ENCODE measurements around the gene TSPAN31. TPM values are rescaled to one million over a fixed set of nuclear protein-coding genes. Genes with fewer than 3 reads are reported as not detected.

The TSPAN31 gene
- polyA plus RNA-seq, 2 of the 4 experiments (the other 2 are of a cell fraction) = 20.6 to 51.9 TPM

GRCh38 chr12:57779736-57780135 lies 34.9 kb downstream of the TSPAN31 start (continued):
- TF ChIP-seq SMC3 (IDR thresholded peaks at IDR 0.05) = no peak
- no peak for TF ChIP-seq TFCP2L1 (CRISPR knock-in tag; IDR thresholded peaks at IDR 0.05)
- no peak for TF ChIP-seq ZFP36 (IDR thresholded peaks at IDR 0.05; ENCODE audit: borderline replicate concordance, partially characterized antibody)

DNA sequence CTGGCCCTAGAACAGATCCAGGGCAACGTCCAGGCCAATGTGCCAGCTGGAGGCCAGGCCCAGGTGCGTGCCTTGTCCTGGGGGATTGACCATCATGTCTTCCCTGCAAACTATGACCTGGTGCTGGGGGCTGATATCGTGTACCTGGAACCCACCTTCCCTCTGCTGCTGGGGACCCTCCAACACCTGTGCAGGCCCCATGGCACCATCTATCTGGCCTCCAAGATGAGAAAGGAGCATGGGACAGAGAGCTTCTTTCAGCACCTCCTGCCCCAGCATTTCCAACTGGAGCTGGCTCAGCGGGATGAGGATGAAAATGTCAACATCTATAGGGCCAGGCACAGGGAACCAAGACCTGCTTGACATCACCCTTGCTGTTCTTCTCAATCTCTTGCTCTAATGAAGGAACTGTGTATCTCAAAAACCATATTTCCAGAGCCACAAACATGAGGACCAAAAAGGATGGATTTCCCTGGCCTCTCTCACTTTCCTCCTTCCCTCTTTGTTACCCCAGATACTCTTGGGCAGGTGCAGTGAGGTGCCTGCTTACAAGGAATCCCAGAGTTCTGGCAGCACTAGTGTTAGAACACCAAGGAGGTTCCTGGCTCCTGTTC lies 35.6 kb downstream of the TSPAN31 start:
- DNase-seq (ENCODE audit: low read depth in 1 of 2, low spot score in 1 of 2) (no peak), ATAC-seq (no peak), FAIRE-seq (no peak)
- Histone ChIP-seq H3K27ac (no peak overlapping the region), H3K9me3 (no peaks in the 10 kb centered on the region), H3K4me2 (no peak overlapping the region), H3K4me1 (peaks cover 8% of the 10 kb centered on the region), H3K4me3 (no peak overlapping the region)
- TF ChIP-seq CBX2 (IDR thresholded peaks at IDR 0.05; ENCODE audit: borderline replicate concordance, low read depth) (no peak), NR3C1 (IDR thresholded peaks at IDR 0.05) (no peak), MAFK (IDR thresholded peaks at IDR 0.05; ENCODE audit: partially characterized antibody) (no peak)
- POLR2A ChIA-PET = no interaction called here
- 94% methylated on average over 4 of the region's 4 CpGs for WGBS (ENCODE audit: missing lambda C conversion rate)
- CTCF ChIA-PET = interaction anchor here (1.1 to 4.1 kb wide), 9 partner anchors 14 to 126 kb away, joined by 3 to 33 read pairs (median 9); partner anchors contain the start of genes CYP27B1 and MARCHF9

DNA sequence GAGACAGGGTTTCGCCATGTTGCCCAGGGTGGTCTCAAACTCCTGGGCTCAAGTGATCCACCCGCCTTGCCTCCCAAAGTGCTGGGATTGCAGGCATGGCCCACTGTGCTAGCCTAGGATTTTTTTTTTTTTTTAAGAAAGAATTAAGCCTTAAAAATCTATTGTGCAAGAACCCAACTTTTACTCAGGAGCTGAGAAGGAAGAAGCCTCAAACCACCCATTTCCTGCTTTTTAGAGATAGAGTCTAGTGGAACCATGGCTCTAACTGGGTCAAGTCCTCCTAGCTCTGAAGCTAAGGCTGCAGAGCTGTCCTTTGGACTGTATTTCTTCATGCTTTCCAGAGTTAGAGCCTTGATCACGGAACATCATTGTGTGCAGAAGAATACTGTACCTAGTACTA lies 36.4 kb downstream of the TSPAN31 start:
- Histone ChIP-seq H3K4me1 (peaks cover 8% of the 10 kb centered on the region), H3K4me2 (no peak overlapping the region), H3K27ac (no peak overlapping the region), H3K4me3 (no peak overlapping the region), H3K9me3 (no peaks in the 10 kb centered on the region)
- ATAC-seq = 0 out of 6 replicates have a peak, but pooled peaks of 1 of the 2 experiments have one; percentile 7
- no peak for FAIRE-seq
- TF ChIP-seq ESRRA (IDR thresholded peaks at IDR 0.05; ENCODE audit: borderline replicate concordance, low read length) (no peak), RAD21 (conservative IDR thresholded peaks at IDR 0.05 in 1 of 2, IDR thresholded peaks at IDR 0.05 in 1 of 2) (no peak), HMGXB4 (CRISPR knock-in tag; IDR thresholded peaks at IDR 0.05; ENCODE audit: borderline replicate concordance) (no peak), RCOR1 (IDR thresholded peaks at IDR 0.05; ENCODE audit: low read depth, low read length) (no peak)
- ChIA-PET CTCF (interaction anchor here (0.9 to 4.1 kb wide), 8 partner anchors 9 to 116 kb away, joined by 3 to 33 read pairs (median 4); partner anchors contain the start of genes CYP27B1, EEF1AKMT3 and METTL1), POLR2A (interaction anchor here (1.2 kb wide), 1 partner anchor 9 kb away, joined by 5 read pairs; the partner anchor contains the start of genes EEF1AKMT3 and METTL1)
- 94% methylated on average over 3 of the region's 3 CpGs for WGBS (ENCODE audit: missing lambda C conversion rate)
- no peak for DNase-seq (ENCODE audit: low read depth in 1 of 2, low spot score in 1 of 2)

DNA sequence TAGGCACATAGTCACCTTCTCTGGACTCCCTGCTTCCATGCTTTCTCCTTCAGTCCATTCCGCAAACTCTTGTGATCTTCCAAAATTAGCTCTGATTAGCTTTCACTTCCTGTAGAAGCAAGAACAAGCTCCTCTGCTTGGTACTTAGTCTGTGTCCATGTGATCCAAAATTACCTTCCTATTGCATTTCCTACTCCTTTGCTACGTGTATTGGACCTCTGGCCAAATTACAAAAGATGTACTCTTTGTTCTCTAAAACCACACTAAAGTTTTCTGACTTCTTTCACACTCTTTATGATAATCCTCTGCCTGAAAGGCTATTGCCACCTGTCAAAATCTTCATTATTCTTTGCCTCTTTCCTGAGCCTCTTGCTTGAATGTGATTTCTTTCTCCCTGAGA lies 37.0 kb downstream of the TSPAN31 start:
- DNase-seq (ENCODE audit: low read depth in 1 of 2, low spot score in 1 of 2) (no peak), ATAC-seq (no peak; a peak in 1 of 6 replicates), FAIRE-seq (no peak)
- CTCF ChIA-PET = interaction anchor here (0.9 to 4.1 kb wide), 9 partner anchors 10 to 115 kb away, joined by 3 to 33 read pairs (median 4); partner anchors contain the start of genes CYP27B1, EEF1AKMT3 and METTL1
- H3K4me2 ChIP-seq = no peak overlapping the region
- 54% methylated on average over 2 of the region's 2 CpGs for WGBS (ENCODE audit: missing lambda C conversion rate)
- POLR2A ChIA-PET = interaction anchor here (1.2 kb wide), 1 partner anchor 9 kb away, joined by 5 read pairs; the partner anchor contains the start of genes EEF1AKMT3 and METTL1
- H3K27ac ChIP-seq = no peak overlapping the region
- TF ChIP-seq ZSCAN20 (CRISPR knock-in tag; IDR thresholded peaks at IDR 0.05) (no peak), CBX8 (IDR thresholded peaks at IDR 0.05) (no peak)
- no peaks in the 10 kb centered on the region for H3K9me3 ChIP-seq
- no peak overlapping the region for H3K4me3 ChIP-seq
- peaks cover 8% of the 10 kb centered on the region for H3K4me1 ChIP-seq

DNA sequence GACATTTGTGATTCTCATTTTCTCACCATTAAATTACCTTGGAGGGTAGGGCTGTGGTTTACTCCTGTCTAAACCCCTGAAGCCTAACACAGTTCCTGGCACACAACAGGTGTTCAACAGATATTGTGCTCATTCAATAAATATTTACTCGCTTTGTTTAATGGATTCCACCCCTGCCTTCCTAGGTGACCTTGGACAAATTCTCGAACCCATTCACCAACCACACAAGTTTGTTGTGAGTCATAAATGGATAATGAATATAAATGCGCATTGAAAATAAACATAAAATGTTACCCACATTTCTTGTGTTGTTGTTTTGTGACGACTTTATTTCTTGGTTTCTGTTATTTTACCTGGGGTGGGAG lies 37.4 kb downstream of the TSPAN31 start:
- Histone ChIP-seq H3K4me3 (no peak overlapping the region; the same call in 2 of the 3 replicates), H3K27ac (no peak overlapping the region), H3K4me2 (peak overlapping the region; percentile 16; the same call in 1 of the 3 replicates), H3K4me1 (peaks cover 8% of the 10 kb centered on the region), H3K9me3 (no peaks in the 10 kb centered on the region)
- WGBS (ENCODE audit: missing lambda C conversion rate) = 26% methylated on average over 4 of the region's 4 CpGs
- peak in 1 of 2 experiments; percentile 4; a peak in 2 of 6 replicates for ATAC-seq
- TF ChIP-seq RARB (CRISPR knock-in tag; IDR thresholded peaks at IDR 0.05) (no peak), MAX (IDR thresholded peaks at IDR 0.05) (no peak), RFX5 (IDR thresholded peaks at IDR 0.05) (no peak), FOSL2 (IDR thresholded peaks at IDR 0.05) (no peak), FOSL2 (CRISPR knock-in tag; IDR thresholded peaks at IDR 0.05) (no peak; the same call in 1 of the 2 replicates), HMGXB4 (CRISPR knock-in tag; IDR thresholded peaks at IDR 0.05; ENCODE audit: borderline replicate concordance) (no peak)
- POLR2A ChIA-PET = interaction anchor here (1.0 to 1.3 kb wide), 4 partner anchors 10 to 62 kb away, joined by 4 to 5 read pairs (median 4); partner anchors contain the start of genes EEF1AKMT3 and METTL1
- no peak for DNase-seq (ENCODE audit: low read depth in 1 of 2, low spot score in 1 of 2)
- CTCF ChIA-PET = interaction anchor here (0.9 to 8.1 kb wide), 17 partner anchors 10 to 113 kb away, joined by 3 to 60 read pairs (median 6); partner anchors contain the start of genes CYP27B1, EEF1AKMT3 and METTL1
- no peak for FAIRE-seq

All from A549 (cell line).